ENCODE data around the gene LZIC.
A peak's percentile ranks its signal among the peaks of the same experiment; 100 is the strongest.

The LZIC gene

GRCh38 chr1:9942939-9943788 lies at the start of gene LZIC, which contains the start of gene NMNAT1:
LZIC (minus strand) TSS chr1:9943391; CDS start chr1:9936619, 6,772 bp downstream.
NMNAT1 (plus strand) TSS chr1:9943475; CDS start chr1:9972074, 28,599 bp downstream.
- H3K4me3 ChIP-seq (ENCODE audit: low read length), result peak within 1 kb of the TSS; percentile 98
- no peak for TF ChIP-seq ZNF274 (IDR thresholded peaks at IDR 0.05; ENCODE audit: low read depth, low read length)

- TF ChIP-seq ZNF274 (IDR thresholded peaks at IDR 0.05; ENCODE audit: low read depth, low read length), result no peak
- H3K4me3 ChIP-seq (ENCODE audit: low read length), result no peak overlapping the region
Measured at GRCh38 chr1:9992910-9993309, 49.7 kb upstream of the LZIC start.

GRCh38 chr1:9990944-9991343 lies 47.8 kb upstream of the LZIC start:
- no peak for TF ChIP-seq ZNF274 (IDR thresholded peaks at IDR 0.05; ENCODE audit: low read depth, low read length)
- H3K4me3 ChIP-seq (ENCODE audit: low read length), result no peak overlapping the region

- H3K4me3 ChIP-seq (ENCODE audit: low read length), result no peak overlapping the region
- no peak for TF ChIP-seq ZNF274 (IDR thresholded peaks at IDR 0.05; ENCODE audit: low read depth, low read length)
Measured at GRCh38 chr1:9989773-9990172, 46.6 kb upstream of the LZIC start.

GRCh38 chr1:9985001-9985400 lies 41.8 kb upstream of the LZIC start:
- H3K4me3 ChIP-seq (ENCODE audit: low read length), result no peak overlapping the region
- TF ChIP-seq ZNF274 (IDR thresholded peaks at IDR 0.05; ENCODE audit: low read depth, low read length), result no peak

- no peak overlapping the region for H3K4me3 ChIP-seq (ENCODE audit: low read length)
- TF ChIP-seq ZNF274 (IDR thresholded peaks at IDR 0.05; ENCODE audit: low read depth, low read length), result no peak
Measured at GRCh38 chr1:9984253-9984652, 41.1 kb upstream of the LZIC start.

GRCh38 chr1:9960706-9961562 lies 17.7 kb upstream of the LZIC start:
- H3K4me3 ChIP-seq (ENCODE audit: low read length), result no peak overlapping the region
- TF ChIP-seq ZNF274 (IDR thresholded peaks at IDR 0.05; ENCODE audit: low read depth, low read length), result no peak

GRCh38 chr1:9960011-9960410 lies 16.8 kb upstream of the LZIC start:
- H3K4me3 ChIP-seq (ENCODE audit: low read length), result no peak overlapping the region
- TF ChIP-seq ZNF274 (IDR thresholded peaks at IDR 0.05; ENCODE audit: low read depth, low read length), result no peak

- no peak overlapping the region for H3K4me3 ChIP-seq (ENCODE audit: low read length)
- TF ChIP-seq ZNF274 (IDR thresholded peaks at IDR 0.05; ENCODE audit: low read depth, low read length), result no peak
Measured at GRCh38 chr1:9957726-9958125, 14.5 kb upstream of the LZIC start.

- no peak overlapping the region for H3K4me3 ChIP-seq (ENCODE audit: low read length)
- TF ChIP-seq ZNF274 (IDR thresholded peaks at IDR 0.05; ENCODE audit: low read depth, low read length), result no peak
Measured at GRCh38 chr1:9946315-9946714, 3.1 kb upstream of the LZIC start.

GRCh38 chr1:9942399-9942938 lies 722 bp downstream of the LZIC start:
- H3K4me3 ChIP-seq (ENCODE audit: low read length), result peak overlapping the region; percentile 98
- no peak for TF ChIP-seq ZNF274 (IDR thresholded peaks at IDR 0.05; ENCODE audit: low read depth, low read length)

GRCh38 chr1:9929431-9930385 lies 13.5 kb downstream of the LZIC start:
- H3K4me3 ChIP-seq (ENCODE audit: low read length), result no peak overlapping the region
- no peak for TF ChIP-seq ZNF274 (IDR thresholded peaks at IDR 0.05; ENCODE audit: low read depth, low read length)

- no peak overlapping the region for H3K4me3 ChIP-seq (ENCODE audit: low read length)
- TF ChIP-seq ZNF274 (IDR thresholded peaks at IDR 0.05; ENCODE audit: low read depth, low read length), result no peak
Measured at GRCh38 chr1:9927259-9927658, 15.9 kb downstream of the LZIC start.
